GM12873 (cell line): ENCODE data around the gene MYADM.

Source experiments
- CTCF ChIP-seq: IDR thresholded peaks from 2 replicates; pipeline ENCODE4 v1.5.1; 2012; ENCODE audit warnings: low read depth, mild to moderate bottlenecking, moderate library complexity, low read length, control low read depth; ENCODE audit not compliant: insufficient read depth; ENCODE audit errors: missing control alignments

MYADM gene

GRCh38 chr19:53884256-53884655 is 16.6 kb downstream of the MYADM start:
- no peak for TF ChIP-seq CTCF

- TF ChIP-seq CTCF = no peak
Observed at GRCh38 chr19:53885036-53885435, 17.4 kb downstream of the MYADM start.

- no peak for TF ChIP-seq CTCF
Observed at GRCh38 chr19:53892301-53892980, 24.8 kb downstream of the MYADM start.

GRCh38 chr19:53892981-53893325 is 25.3 kb downstream of the MYADM start:
- TF ChIP-seq CTCF = no peak

GRCh38 chr19:53894707-53895106 is 27.0 kb downstream of the MYADM start:
- TF ChIP-seq CTCF = no peak

- TF ChIP-seq CTCF = no peak
Observed at GRCh38 chr19:53896682-53897081, 29.0 kb downstream of the MYADM start.

GRCh38 chr19:53897459-53897858 is 29.8 kb downstream of the MYADM start:
- no peak for TF ChIP-seq CTCF
